Ovary (tissue), 9 donors: ENCODE measurements around the gene PTH. TPM values are rescaled to one million over a fixed set of nuclear protein-coding genes. Genes with fewer than 3 reads are reported as not detected.

Source experiments
- DNase-seq, 5 donors: peaks; one replicate each; pipeline ENCODE4 v3.0.0-alpha.2; 2019 to 2020
- H3K27ac ChIP-seq, 2 donors: fragments of 200-600 bp; one replicate each; pipeline versions ENCODE4 v1.5.1 to v1.8.0; 2019 to 2022
- H3K27me3 ChIP-seq: fragments of 200-600 bp; one replicate; pipeline ENCODE4 v1.8.0; 2022
- H3K36me3 ChIP-seq: fragments of 200-600 bp; sonication (generic); one replicate; pipeline ENCODE4 v1.5.1; 2019
- H3K4me1 ChIP-seq: one replicate; pipeline ENCODE4 v1.8.1; 2013; ENCODE audit warnings: mild to moderate bottlenecking, moderate library complexity; ENCODE audit not compliant: insufficient read depth
- H3K4me3 ChIP-seq: fragments of 200-600 bp; sonication (generic); one replicate; pipeline ENCODE4 v1.5.1; 2017
- H3K9me3 ChIP-seq, 2 donors: fragments of 200-600 bp in 1 of 2; sonication (generic) in 1 of 2; one replicate each; pipeline versions ENCODE4 v1.5.1 to v1.8.1; 2013 to 2019; ENCODE audit warnings: mild to moderate bottlenecking in 1 of 2, moderate library complexity in 1 of 2
- CTCF ChIP-seq, 3 donors: fragments of 450-650 bp in 2 of 3; fragments of 200-600 bp in 1 of 3; IDR thresholded peaks; one replicate each; pipeline versions ENCODE4 v1.5.1 to v1.8.0; 2016 to 2022; ENCODE audit warnings: antibody characterized with exemption in 3 of 3, mild to moderate bottlenecking in 1 of 3
- EP300 ChIP-seq: sonication (generic); formaldehyde crosslinking; IDR thresholded peaks from one replicate; pipeline ENCODE4 v1.6.1; 2017; ENCODE audit warnings: antibody characterized with exemption
- POLR2A ChIP-seq: fragments of 450-650 bp; IDR thresholded peaks from one replicate; pipeline ENCODE4 v1.6.1; 2017; ENCODE audit warnings: antibody characterized with exemption, mild to moderate bottlenecking, moderate library complexity
- WGBS, 3 donors: extraction: QIAGEN DNeasy Blood & Tissue Kit in 1 of 3; methylation state at CpG; one replicate each; pipeline versions ENCODE4 v1.1.5 to v1.1.7; 2013 to 2017; 5-methylcytosine and 5-hydroxymethylcytosine counted together
- intact Hi-C, 4 donors: fragments of 100-400 bp; cut with DNase I; formaldehyde crosslinking; loops; one replicate each; pipeline versions ENCODE4 v1.11.0 to v1.15.1; 2022 to 2023
- polyA plus RNA-seq, 2 donors: library from polyadenylated mRNA; stranded (reverse); fragments of 200-250 nt in 1 of 2; fragments of 350-450 nt in 1 of 2; fragmentation: Illumina TruSeq in 1 of 2; extraction: RNeasy Lipid Tissue Mini Kit (QIAGEN cat#74804) in 1 of 2; gene quantifications; one replicate each; pipeline ENCODE4 v1.2.3, GENCODE V29; 2013 to 2014
- total RNA-seq, 7 donors: library from RNA; depleted of rRNA in 2 of 7; stranded (reverse); fragments of >200 nt in 2 of 7; fragmentation: NEBNext Ultra II Directional in 3 of 7; extraction: Animal tissue kit (Norgen Biotek cat#: 25700) in 3 of 7; gene quantifications; one replicate each; pipeline versions ENCODE4 v1.1.0 to v1.2.4, GENCODE V29; 2016 to 2023
- donor health status: DM: no; HTN: no; CAD: no; lungs with moderate emphysema.
- donor health status: DM: no; HTN: no; CAD: no.
- donor health status: Bipolar disorder and iron deficiency.
- donor health status: DM: yes; HTN: yes; CAD: no.
- donor health status: DM: no; HTN: no; CAD: no.
- donor health status: DM: yes; HTN: yes; CAD: no.

The PTH gene
- total and polyA plus RNA-seq, 9 donors: not detected

GRCh38 chr11:13462901-13463778 lies 32.7 kb downstream of the PTH start, which contains the start of gene BTBD10:
TSS of gene BTBD10 (minus strand) at chr11:13463222. CDS start at chr11:13445124, 18,098 bp downstream.
- peak within 1 kb of the TSS; percentile 90 for H3K4me3 ChIP-seq
- H3K9me3 ChIP-seq: no peaks in the 10 kb centered on the region
- WGBS, 3 donors: 1% methylated on average over 63 to 71 of the region's 71 CpGs
- H3K27ac ChIP-seq: peak within 1 kb of the TSS; percentile 4 to 69
- peak; percentile 92 to 96 (median 95) for DNase-seq
- H3K27me3 ChIP-seq: no peaks in the 10 kb centered on the region
- intact Hi-C loops: no loop called here
- peak; percentile 64 for TF ChIP-seq POLR2A
- TF ChIP-seq CTCF (IDR thresholded peaks at IDR 0.05): no peak
- no peaks in the 10 kb centered on the region for H3K36me3 ChIP-seq
- no peaks in the 10 kb centered on the region for H3K4me1 ChIP-seq

- intact Hi-C loops: no loop called here
- WGBS, 3 donors: 1 to 2% (median 1%) methylated on average over 18 of the region's 18 CpGs
Measured at GRCh38 chr11:13462311-13462900, 33.4 kb downstream of the PTH start.

GRCh38 chr11:13461291-13461690 lies 34.5 kb downstream of the PTH start:
- Histone ChIP-seq H3K27ac (no peak overlapping the region), H3K4me3 (no peak overlapping the region), H3K9me3 (no peaks in the 10 kb centered on the region), H3K27me3 (no peaks in the 10 kb centered on the region), H3K4me1 (no peaks in the 10 kb centered on the region), H3K36me3 (no peaks in the 10 kb centered on the region)
- 87 to 94% (median 88%) methylated on average over 3 of the region's 3 CpGs for WGBS, 3 donors
- DNase-seq: no peak
- TF ChIP-seq EP300 (no peak), CTCF (IDR thresholded peaks at IDR 0.05) (no peak), POLR2A (no peak)
- intact Hi-C loops: no loop called here

More at GRCh38 chr11:13462311-13462900, 33.4 kb downstream of the PTH start:
- TF ChIP-seq EP300: no peak
- TF ChIP-seq CTCF (IDR thresholded peaks at IDR 0.05): no peak
- TF ChIP-seq POLR2A: no peak
- peak in 2 of 5 donors; percentile 33 to 55 for DNase-seq
- no peaks in the 10 kb centered on the region for H3K4me1 ChIP-seq
- peak overlapping the region; percentile 90 for H3K4me3 ChIP-seq
- no peaks in the 10 kb centered on the region for H3K27me3 ChIP-seq
- no peaks in the 10 kb centered on the region for H3K36me3 ChIP-seq
- peak overlapping the region; percentile 4 to 69 for H3K27ac ChIP-seq
- no peaks in the 10 kb centered on the region for H3K9me3 ChIP-seq

GRCh38 chr11:13450832-13451397 lies 44.9 kb downstream of the PTH start:
- H3K36me3 ChIP-seq: no peaks in the 10 kb centered on the region
- intact Hi-C loops: no loop called here
- no peak overlapping the region for H3K27ac ChIP-seq
- no peaks in the 10 kb centered on the region for H3K9me3 ChIP-seq
- no peaks in the 10 kb centered on the region for H3K27me3 ChIP-seq
- 89 to 93% (median 91%) methylated on average over 2 of the region's 2 CpGs for WGBS, 3 donors
- H3K4me3 ChIP-seq: no peak overlapping the region
- DNase-seq: no peak
- TF ChIP-seq EP300 (no peak), POLR2A (no peak), CTCF (IDR thresholded peaks at IDR 0.05) (no peak)
- H3K4me1 ChIP-seq: no peaks in the 10 kb centered on the region
